GM18508 (cell line): ENCODE data around the gene CXCL1.

Experiments
- ATAC-seq: cut with Tn5 transposase; IDR thresholded peaks from one replicate; pipeline ENCODE4 v1.9.1; 2021; ENCODE audit warnings: moderate number of reproducible peaks; ENCODE audit not compliant: insufficient read depth, unreplicated experiment

Gene CXCL1

DNA sequence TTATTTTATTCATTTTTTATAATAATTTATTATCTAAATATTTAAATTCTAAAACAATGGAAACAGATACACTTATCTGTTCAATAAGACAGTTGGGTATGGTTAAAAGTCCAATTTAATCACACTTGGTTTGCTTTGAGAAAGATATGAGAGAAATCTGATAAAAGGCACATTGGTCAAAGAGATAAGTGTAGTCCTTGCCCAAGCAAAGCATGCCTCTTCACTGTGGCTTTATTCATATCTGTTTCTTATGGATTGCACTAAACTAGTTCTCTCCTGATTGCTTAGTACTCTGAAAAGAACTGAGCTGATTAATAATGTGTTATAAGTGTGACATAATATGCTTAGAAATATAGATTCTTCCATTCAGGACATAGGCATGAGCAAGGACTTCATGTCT, 39.8 kb downstream of the CXCL1 start:
- ATAC-seq, result no peak

DNA sequence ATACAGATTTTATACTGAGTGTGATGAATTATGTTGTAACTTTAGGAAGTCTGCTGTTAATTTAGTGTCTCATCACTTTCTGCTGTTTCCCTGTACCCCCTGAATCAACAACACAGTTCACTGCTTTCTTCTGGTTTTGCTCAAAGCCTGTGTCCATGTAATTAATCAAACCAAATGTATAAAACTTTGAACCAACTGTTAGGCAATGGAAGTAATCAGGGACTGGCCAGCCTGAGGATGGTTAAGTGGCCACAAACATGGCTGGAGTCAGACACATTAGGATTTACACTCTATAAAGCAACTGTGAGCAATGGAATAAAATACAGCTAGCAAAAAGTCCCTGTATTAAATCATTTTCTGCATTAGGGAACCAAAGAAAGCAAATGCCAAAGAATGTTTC, 42.6 kb downstream of the CXCL1 start:
- no peak for ATAC-seq

DNA sequence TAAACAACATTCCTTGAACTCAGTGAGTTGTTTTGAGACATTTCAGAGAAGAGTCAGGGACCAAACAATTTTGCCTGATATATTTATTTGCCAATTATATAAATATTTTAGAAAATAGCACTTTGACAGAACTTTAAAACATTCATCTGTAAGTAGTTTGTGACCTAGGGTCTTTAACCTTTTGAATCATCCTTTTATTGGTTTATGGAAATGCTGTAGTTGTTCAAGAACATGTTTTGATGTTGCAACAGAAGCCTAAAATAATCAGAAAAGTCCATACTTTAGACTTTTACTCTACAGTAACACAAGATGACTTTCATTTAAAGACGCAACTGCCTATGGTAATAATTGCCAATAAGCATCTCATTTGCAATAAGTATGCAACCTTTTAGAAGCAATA, 43.0 kb downstream of the CXCL1 start:
- ATAC-seq, result no peak

DNA sequence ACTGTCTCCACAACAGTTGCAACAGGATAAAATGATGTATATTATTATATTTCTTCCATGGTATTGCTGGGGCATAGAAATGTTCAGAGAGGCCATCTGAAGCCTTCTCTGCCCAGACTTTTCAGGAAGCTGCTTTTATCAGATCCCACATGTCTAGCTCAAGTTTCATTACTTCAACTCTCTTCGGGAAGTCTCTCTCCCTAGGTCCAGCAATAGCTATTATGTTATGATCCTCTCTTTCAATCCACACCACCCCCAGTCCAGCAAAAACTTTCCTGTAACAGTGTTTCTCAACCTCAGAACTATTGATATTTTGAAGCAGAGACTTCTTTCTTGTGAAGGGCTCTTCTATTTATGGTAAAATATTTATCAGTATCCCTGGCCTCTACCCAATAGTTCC, 44.9 kb downstream of the CXCL1 start:
- ATAC-seq, result no peak

DNA sequence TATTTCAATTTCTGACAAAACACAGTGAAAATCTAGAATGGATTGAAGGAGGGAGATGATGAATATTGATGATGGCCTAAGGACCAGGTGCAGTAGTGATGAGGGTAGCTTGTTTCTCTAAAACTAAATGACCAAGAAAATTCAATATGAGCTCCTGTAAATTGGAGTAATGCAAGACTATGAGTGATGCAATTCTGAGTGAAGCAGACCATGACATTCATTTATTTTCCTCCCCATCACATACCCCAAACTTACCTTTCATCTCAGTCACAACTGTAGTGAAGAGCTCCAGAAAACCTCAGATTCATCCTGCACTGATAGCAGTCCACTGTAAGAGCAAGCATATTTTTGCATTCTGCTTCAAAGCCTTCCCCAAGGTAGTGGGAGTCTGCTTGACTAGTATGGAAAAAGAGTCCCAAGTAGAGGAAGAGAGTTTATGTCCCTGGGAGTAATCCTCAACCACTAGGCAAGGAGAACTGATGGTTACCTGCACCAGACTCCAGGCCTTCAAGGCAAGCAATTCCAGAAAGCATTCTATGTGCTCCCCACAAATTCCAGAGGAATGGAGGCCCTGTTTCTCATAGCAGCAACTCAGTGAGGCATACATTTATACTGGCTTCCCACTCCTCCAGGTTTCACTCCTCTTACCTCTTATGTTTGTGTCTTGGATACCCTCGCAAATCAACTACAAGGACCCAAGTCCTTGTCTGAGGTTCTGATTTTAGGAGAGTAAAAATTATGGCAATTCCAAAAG, 47.2 kb downstream of the CXCL1 start:
- ATAC-seq, result no peak

DNA sequence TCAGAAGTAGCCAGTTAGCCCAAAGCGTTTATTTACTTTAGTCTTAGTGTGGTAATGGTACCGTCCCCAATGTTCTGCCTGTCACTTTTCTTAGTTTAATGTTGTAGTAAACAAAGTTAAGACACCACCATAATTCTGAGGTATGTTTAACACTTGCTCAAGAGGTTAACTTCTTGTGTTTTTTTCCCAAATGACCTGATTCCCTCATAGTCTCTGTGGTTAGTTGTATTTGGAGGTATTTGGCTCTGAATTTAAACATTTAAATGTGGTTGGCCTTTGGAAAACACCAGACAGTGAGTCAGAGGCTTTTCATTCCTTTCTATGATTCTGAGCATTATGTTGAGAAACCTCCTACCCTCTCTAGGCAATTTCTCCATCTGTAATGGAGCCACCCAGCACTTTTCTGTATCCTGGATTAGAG, 47.9 kb downstream of the CXCL1 start:
- ATAC-seq, result no peak

DNA sequence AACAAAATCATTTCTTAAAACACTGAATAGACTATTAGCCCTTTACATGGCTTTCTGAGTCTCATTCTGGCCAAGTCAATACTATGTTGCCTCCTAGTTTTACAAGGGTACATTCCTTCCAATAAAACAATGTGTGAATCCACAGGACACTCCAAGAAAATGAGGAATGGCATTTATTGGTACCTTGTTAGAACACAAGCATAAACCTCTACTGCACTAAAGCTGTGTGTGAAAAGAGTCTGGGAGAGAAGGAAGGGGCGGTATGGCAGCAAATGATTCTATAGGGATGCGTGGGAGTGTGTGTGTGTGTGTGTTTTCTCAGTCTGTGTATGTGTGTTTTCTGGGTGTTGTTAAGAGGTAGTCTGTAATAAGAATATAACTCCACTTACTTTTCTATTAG, 48.9 kb downstream of the CXCL1 start:
- ATAC-seq, result no peak

DNA sequence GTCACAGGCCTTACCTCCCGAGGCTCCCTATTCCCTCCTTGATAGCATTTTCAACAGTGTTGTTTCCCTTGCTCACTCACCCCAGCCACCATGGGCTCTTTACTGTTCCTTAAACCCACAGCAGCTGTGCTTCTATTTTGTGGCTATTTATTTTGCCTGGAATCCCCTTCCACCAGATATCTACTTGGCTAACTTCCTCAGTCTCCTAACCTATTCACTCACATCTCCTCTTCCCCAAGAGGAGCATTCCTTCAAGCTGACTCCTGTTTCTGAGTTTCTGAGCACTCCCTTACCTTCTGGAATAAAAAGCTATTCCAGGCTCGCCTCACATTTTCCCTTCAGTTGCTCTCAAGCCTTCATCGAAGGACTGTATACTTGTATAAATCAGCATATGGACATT, 50.5 kb downstream of the CXCL1 start:
- no peak for ATAC-seq
